ENCODE measurements around the gene RERE. TPM values are rescaled to one million over a fixed set of nuclear protein-coding genes. Genes with fewer than 3 reads are reported as not detected.

RERE gene
- total and polyA plus RNA-seq, 2 donors = 69.0 to 168 TPM

- Histone ChIP-seq H3K4me3 (ENCODE audit: low read depth, low read length) (no peak overlapping the region), H3K4me1 (ENCODE audit: insufficient read depth) (peaks cover 7% of the 10 kb centered on the region), H3K27ac (ENCODE audit: low read depth) (no peak overlapping the region), H3K36me3 (ENCODE audit: insufficient read depth) (no peaks in the 10 kb centered on the region)
- no peak for DNase-seq (ENCODE audit: extremely low spot score)
- WGBS = 23% methylated on average over 4 of the region's 4 CpGs
Measured at GRCh38 chr1:8396786-8397406, 420.5 kb downstream of the RERE start.

- DNase-seq (ENCODE audit: extremely low spot score) = no peak
- Histone ChIP-seq H3K4me1 (ENCODE audit: insufficient read depth) (peaks cover 7% of the 10 kb centered on the region), H3K4me3 (ENCODE audit: low read depth, low read length) (no peak overlapping the region), H3K36me3 (ENCODE audit: insufficient read depth) (no peaks in the 10 kb centered on the region), H3K27ac (ENCODE audit: low read depth) (peak overlapping the region; percentile 27)
- 24% methylated on average over 8 of the region's 8 CpGs for WGBS
Measured at GRCh38 chr1:8396083-8396785, 421.2 kb downstream of the RERE start.

GRCh38 chr1:8395433-8395866 is 422.0 kb downstream of the RERE start:
- WGBS = 45% methylated on average over 2 of the region's 2 CpGs
- H3K27ac ChIP-seq (ENCODE audit: low read depth) = no peak overlapping the region
- peaks cover 7% of the 10 kb centered on the region for H3K4me1 ChIP-seq (ENCODE audit: insufficient read depth)
- no peak overlapping the region for H3K4me3 ChIP-seq (ENCODE audit: low read depth, low read length)
- no peak for DNase-seq (ENCODE audit: extremely low spot score)
- no peaks in the 10 kb centered on the region for H3K36me3 ChIP-seq (ENCODE audit: insufficient read depth)

- H3K4me1 ChIP-seq (ENCODE audit: insufficient read depth) = peaks cover 7% of the 10 kb centered on the region
- H3K4me3 ChIP-seq (ENCODE audit: low read depth, low read length) = no peak overlapping the region
- no peak overlapping the region for H3K27ac ChIP-seq (ENCODE audit: low read depth)
- H3K36me3 ChIP-seq (ENCODE audit: insufficient read depth) = no peaks in the 10 kb centered on the region
- no peak for DNase-seq (ENCODE audit: extremely low spot score)
- 59% methylated on average over 10 of the region's 10 CpGs for WGBS
Measured at GRCh38 chr1:8394456-8395321, 422.8 kb downstream of the RERE start.

- no peak for DNase-seq (ENCODE audit: extremely low spot score)
- no peak overlapping the region for H3K27ac ChIP-seq (ENCODE audit: low read depth)
- no peaks in the 10 kb centered on the region for H3K36me3 ChIP-seq (ENCODE audit: insufficient read depth)
- no peak overlapping the region for H3K4me3 ChIP-seq (ENCODE audit: low read depth, low read length)
- H3K4me1 ChIP-seq (ENCODE audit: insufficient read depth) = peaks cover 7% of the 10 kb centered on the region
- 81% methylated on average over 7 of the region's 7 CpGs for WGBS
Measured at GRCh38 chr1:8392522-8392921, 424.9 kb downstream of the RERE start.

- WGBS = 75% methylated on average over 4 of the region's 4 CpGs
- H3K4me1 ChIP-seq (ENCODE audit: insufficient read depth) = peaks cover under 1% of the 10 kb centered on the region
- no peak overlapping the region for H3K4me3 ChIP-seq (ENCODE audit: low read depth, low read length)
- no peaks in the 10 kb centered on the region for H3K36me3 ChIP-seq (ENCODE audit: insufficient read depth)
- no peak for DNase-seq (ENCODE audit: extremely low spot score)
- no peak overlapping the region for H3K27ac ChIP-seq (ENCODE audit: low read depth)
Measured at GRCh38 chr1:8390707-8391106, 426.7 kb downstream of the RERE start.

GRCh38 chr1:8389958-8390535 is 427.4 kb downstream of the RERE start:
- Histone ChIP-seq H3K27ac (ENCODE audit: low read depth) (no peak overlapping the region), H3K4me1 (ENCODE audit: insufficient read depth) (no peaks in the 10 kb centered on the region)
- WGBS = 87% methylated on average over 7 of the region's 7 CpGs

GRCh38 chr1:8388732-8389562 is 428.5 kb downstream of the RERE start:
- Histone ChIP-seq H3K27ac (ENCODE audit: low read depth) (no peak overlapping the region), H3K4me1 (ENCODE audit: insufficient read depth) (no peaks in the 10 kb centered on the region), H3K36me3 (ENCODE audit: insufficient read depth) (no peaks in the 10 kb centered on the region), H3K4me3 (ENCODE audit: low read depth, low read length) (no peak overlapping the region)
- WGBS = 94% methylated on average over 12 of the region's 12 CpGs
- DNase-seq (ENCODE audit: extremely low spot score) = no peak

More at GRCh38 chr1:8389958-8390535, 427.4 kb downstream of the RERE start:
- no peak overlapping the region for H3K4me3 ChIP-seq (ENCODE audit: low read depth, low read length)
- DNase-seq (ENCODE audit: extremely low spot score) = no peak
- H3K36me3 ChIP-seq (ENCODE audit: insufficient read depth) = no peaks in the 10 kb centered on the region

- H3K36me3 ChIP-seq (ENCODE audit: insufficient read depth) = no peaks in the 10 kb centered on the region
- H3K4me1 ChIP-seq (ENCODE audit: insufficient read depth) = no peaks in the 10 kb centered on the region
- no peak for DNase-seq (ENCODE audit: extremely low spot score)
- no peak overlapping the region for H3K4me3 ChIP-seq (ENCODE audit: low read depth, low read length)
- H3K27ac ChIP-seq (ENCODE audit: low read depth) = no peak overlapping the region
Measured at GRCh38 chr1:8386247-8386646, 431.2 kb downstream of the RERE start.

GRCh38 chr1:8384577-8384976 is 432.9 kb downstream of the RERE start:
- H3K4me3 ChIP-seq (ENCODE audit: low read depth, low read length) = no peak overlapping the region
- WGBS = 72% methylated on average over 2 of the region's 2 CpGs
- no peak overlapping the region for H3K27ac ChIP-seq (ENCODE audit: low read depth)
- no peak for DNase-seq (ENCODE audit: extremely low spot score)
- H3K4me1 ChIP-seq (ENCODE audit: insufficient read depth) = peaks cover 2% of the 10 kb centered on the region
- no peaks in the 10 kb centered on the region for H3K36me3 ChIP-seq (ENCODE audit: insufficient read depth)

GRCh38 chr1:8384088-8384487 is 433.4 kb downstream of the RERE start:
- WGBS = 72% methylated on average over 6 of the region's 6 CpGs
- Histone ChIP-seq H3K27ac (ENCODE audit: low read depth) (no peak overlapping the region), H3K36me3 (ENCODE audit: insufficient read depth) (no peaks in the 10 kb centered on the region), H3K4me3 (ENCODE audit: low read depth, low read length) (no peak overlapping the region), H3K4me1 (ENCODE audit: insufficient read depth) (peaks cover 2% of the 10 kb centered on the region)
- DNase-seq (ENCODE audit: extremely low spot score) = no peak

GRCh38 chr1:8382608-8383505 is 434.6 kb downstream of the RERE start:
- DNase-seq (ENCODE audit: extremely low spot score) = no peak
- 66% methylated on average over 15 of the region's 15 CpGs for WGBS
- Histone ChIP-seq H3K4me1 (ENCODE audit: insufficient read depth) (peaks cover 4% of the 10 kb centered on the region), H3K36me3 (ENCODE audit: insufficient read depth) (no peaks in the 10 kb centered on the region), H3K27ac (ENCODE audit: low read depth) (no peak overlapping the region), H3K4me3 (ENCODE audit: low read depth, low read length) (no peak overlapping the region)
